Thyroid gland (tissue), 4 donors: ENCODE data around the gene IFITM10. TPM values are rescaled to one million over a fixed set of nuclear protein-coding genes. Genes with fewer than 3 reads are reported as not detected.

Experiments used
- total RNA-seq, 4 donors: library from RNA; depleted of rRNA; stranded (reverse); fragments of >200 nt; gene quantifications; one replicate each; pipeline ENCODE4 v1.2.3, GENCODE V29; 2016

IFITM10 gene
- total RNA-seq, 4 donors from 2014 or later: 0.22 to 126 (median 1.5) TPM; not detected in 1

Other genes starting within 250 kb of the IFITM10 start
- 1 to 10 TPM; 1.3 to 3.5 (median 2.5) TPM for gene DUSP8, start 178.3 kb downstream of the IFITM10 start, total RNA-seq
- gene KRTAP5-1, start 165.3 kb downstream of the IFITM10 start, total RNA-seq: not detected
- gene KRTAP5-2, start 152.3 kb downstream of the IFITM10 start, total RNA-seq: not detected
- not detected for gene KRTAP5-3, start 142.1 kb downstream of the IFITM10 start, total RNA-seq
- not detected for gene KRTAP5-4, start 128.5 kb downstream of the IFITM10 start, total RNA-seq
- gene KRTAP5-5, start 120.8 kb downstream of the IFITM10 start, total RNA-seq: not detected
- gene KRTAP5-6, start 53.4 kb downstream of the IFITM10 start, total RNA-seq: not detected
- gene CTSD, start 13.3 kb upstream of the IFITM10 start, total RNA-seq: 100 to 1,000 TPM; 363 to 577 (median 457) TPM
- not detected for gene SYT8, start 84.4 kb upstream of the IFITM10 start, total RNA-seq
- not detected for gene TNNI2, start 88.4 kb upstream of the IFITM10 start, total RNA-seq
- gene LSP1, start 102.5 kb upstream of the IFITM10 start, total RNA-seq: 10 to 100 TPM in 2 of 4 donors, 1 to 10 TPM in 2; 6.7 to 26.1 (median 10.5) TPM
- gene PRR33, start 141.3 kb upstream of the IFITM10 start, total RNA-seq: not detected
- gene TNNT3, start 169.1 kb upstream of the IFITM10 start, total RNA-seq: 1 to 10 TPM in 3 of 4 donors, not detected in 1; 1.7 to 4.1 (median 2.6) TPM
- 100 to 1,000 TPM in 3 of 4 donors, 10 to 100 TPM in 1; 86.9 to 241 (median 159) TPM for gene MRPL23, start 196.7 kb upstream of the IFITM10 start, total RNA-seq
- 10 to 100 TPM; 13.5 to 68.7 (median 19.4) TPM for gene H19, start 247.2 kb upstream of the IFITM10 start, total RNA-seq